Hepatic stellate cell (primary cell): Measurements from ENCODE around the gene PGRMC2.
A peak's percentile ranks its signal among the peaks of the same experiment; 100 is the strongest.

Experiments used
- DNase-seq: peaks from one replicate; pipeline ENCODE4 v3.0.0; 2011; ENCODE audit warnings: low spot score

The PGRMC2 gene

DNA sequence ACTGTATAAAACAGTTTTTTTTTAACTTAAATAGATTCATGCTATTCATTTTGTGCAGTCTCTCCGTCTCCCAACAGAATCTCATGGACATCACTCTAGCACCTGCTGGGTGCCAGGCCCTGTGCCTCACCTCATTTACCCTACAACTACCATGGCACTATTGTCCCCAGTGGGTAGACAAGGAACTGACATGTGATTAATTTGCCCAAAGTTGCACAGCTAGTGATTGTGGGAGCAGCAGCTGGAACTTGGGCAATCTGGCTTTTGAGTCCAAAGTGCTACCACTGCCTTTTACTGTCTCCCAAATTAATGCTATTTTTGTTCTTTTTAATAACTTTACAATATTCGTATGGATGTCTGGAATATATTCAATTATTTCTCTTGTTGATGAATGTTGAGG is 11.2 kb upstream of the PGRMC2 start:
- DNase-seq: no peak

DNA sequence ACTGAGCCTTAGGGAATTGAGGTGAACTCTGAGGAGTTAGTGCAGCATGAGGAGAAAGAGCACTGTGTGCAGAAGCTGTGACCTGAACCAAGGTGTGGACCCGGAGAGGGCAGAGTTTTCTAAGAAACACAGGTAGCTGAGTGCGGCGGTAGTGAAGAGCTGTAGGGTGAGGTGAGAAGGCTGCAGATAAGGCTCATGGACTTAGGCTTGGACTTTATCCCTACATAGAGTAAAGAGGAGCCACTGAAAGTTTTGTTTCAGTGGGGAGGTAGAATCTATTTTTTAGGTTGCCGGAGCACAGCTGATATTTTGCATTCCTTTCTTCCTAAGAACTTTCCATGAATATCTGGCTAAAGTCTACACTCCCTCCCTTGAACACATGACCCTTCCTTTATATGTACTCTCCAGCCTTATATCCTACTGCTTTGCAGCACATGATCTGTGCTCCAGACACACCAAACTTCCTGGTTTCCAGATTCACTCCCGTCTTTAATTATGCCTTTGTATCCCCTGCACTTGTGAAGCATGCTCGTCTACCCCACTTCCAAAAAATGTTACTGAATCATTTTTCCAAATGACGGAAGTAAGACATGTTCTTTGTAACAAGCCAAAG is 10.6 kb upstream of the PGRMC2 start:
- no peak for DNase-seq

DNA sequence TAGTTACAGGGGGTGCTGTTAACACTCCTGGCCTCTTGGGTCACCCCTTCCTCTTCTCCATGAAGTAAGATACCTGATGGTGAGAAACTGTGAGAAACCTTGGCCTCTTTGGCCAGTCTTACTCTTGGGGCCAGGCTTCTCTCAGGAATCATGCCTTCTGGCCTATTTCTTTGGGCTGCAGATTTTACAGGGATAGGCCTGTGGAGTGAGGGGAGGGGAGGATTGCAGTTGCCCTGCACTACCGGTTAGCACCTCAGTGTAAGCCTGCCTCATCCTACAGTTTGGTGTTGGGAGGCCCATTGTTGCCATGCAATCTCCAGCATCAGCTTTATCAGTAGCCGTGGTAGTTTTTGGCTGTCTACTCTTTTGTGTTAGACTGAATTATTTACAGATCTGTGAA is 7.6 kb upstream of the PGRMC2 start:
- DNase-seq: no peak

DNA sequence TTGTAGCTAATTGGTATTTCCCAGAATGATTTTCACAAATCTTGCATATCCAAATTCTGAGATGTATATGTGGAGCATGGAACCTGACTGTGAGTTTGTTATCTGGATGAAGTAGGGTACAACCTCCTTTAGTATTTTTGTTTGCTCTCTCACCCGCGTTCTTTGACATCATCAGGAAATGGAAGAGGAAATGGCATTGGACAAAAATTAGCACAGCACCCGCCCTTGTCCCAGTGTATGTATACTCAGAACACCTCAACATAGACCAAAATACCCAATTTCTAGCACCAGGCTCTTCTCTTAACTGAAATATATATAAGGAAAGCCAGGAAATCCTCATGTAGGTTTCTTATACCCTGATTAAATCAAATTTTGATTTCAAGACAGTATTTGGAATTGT is 6.9 kb upstream of the PGRMC2 start:
- no peak for DNase-seq

DNA sequence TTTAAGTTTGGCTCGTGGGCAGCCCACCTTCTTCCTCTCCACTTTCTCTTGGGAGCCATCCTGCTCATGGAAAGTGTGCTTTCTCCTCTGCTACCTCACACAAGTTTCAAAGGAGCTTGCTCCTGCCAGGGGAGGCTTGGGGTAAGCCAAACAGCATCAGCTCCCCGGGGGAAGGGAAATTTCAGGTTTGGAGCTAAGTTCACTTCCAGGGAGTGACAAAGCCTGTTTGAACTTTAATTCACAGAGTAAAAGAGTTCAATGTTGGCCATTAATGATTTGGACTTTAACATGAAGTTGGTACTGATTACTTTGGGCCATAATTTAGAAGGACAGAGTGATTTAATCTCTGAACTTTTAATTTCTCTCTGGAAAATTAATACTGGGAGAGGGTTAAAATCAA is 4.7 kb upstream of the PGRMC2 start:
- DNase-seq: no peak

DNA sequence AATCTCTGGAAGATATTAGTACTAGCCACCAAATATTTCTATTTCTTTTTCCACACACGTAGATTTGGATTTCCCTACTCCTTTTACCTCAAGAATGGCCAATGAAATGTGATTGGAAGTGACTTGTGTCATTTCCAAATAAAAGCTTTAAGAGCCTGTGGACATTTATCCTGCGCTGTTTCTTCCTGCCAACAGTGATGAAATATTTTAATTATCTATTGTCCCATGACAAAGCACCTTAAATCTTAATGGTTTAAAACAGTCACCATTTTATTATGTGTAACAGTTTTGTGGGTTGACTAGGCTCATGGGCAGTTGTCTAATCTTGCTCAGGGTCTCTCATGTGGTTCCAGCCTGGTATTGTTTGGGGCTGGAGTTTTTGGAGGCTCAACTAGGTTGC is 3.5 kb upstream of the PGRMC2 start:
- DNase-seq: no peak

DNA sequence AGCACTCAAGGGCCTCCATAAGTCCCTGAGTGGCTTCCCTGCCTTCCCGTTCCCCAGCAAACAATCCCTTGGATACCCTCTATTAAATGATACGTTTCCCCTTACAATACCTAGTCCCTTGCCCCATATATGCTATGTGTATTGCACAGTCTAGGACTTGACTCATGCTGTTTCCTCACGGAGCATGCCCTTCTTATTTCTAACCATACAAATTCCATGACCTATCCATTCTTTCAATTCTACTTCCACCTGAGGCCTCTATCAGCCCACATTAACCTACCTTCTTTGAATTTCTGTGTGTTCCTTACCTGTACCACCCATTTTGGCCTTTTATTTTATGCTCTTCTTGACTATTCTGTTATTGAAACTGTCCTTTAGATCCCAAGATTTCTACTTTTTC is 2.9 kb upstream of the PGRMC2 start:
- DNase-seq: no peak

DNA sequence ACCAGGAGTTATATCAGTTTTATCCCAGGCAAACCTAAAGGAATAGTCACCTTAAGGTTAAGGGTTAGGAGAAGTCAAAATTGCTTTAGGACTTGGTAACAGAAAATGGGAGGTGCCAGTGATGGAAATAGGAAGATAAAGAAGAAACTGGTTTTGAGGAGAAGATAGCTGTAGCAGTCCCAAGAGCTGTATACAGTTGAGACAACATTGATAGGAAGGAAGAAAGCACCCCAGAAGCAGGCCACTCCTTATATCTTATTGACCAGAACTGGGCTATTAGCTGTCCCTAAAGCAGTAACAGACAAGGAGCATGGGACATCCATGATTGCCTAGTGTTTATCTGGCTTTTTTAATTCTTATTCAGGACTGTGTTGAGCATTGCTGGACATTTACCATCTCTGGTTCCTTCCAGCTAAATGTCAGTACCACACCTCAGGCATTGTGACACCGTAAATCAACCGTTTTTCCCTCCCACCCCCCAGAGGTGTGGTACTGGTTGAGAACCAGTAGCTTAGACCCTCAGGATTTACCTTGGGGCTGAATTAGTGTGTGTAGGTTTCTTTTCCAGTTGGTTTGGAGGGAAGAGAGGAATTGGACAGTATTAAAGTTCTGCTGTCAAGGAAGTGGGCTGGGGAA is 2.0 kb upstream of the PGRMC2 start:
- no peak for DNase-seq

DNA sequence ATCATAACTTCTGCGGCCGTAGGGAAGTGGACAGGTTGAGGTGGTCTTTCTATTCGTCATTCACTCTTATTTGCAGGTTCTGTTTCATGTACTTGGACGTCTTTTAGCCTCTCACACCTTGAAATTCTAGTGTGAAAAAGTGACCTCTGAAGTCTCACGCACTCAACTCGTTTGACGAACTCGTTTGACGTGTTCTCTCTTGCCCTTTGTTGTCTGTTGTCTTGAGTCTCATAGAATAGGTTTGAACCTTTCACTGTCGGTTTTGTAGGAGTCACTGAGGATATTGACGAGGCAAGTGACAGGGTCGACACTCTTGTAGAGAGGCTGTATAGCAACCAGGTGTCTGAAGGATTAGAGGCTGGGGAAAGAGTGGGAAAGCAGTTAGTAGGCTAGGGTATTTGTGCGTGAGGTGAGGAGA is 1.1 kb upstream of the PGRMC2 start:
- DNase-seq: no peak

DNA sequence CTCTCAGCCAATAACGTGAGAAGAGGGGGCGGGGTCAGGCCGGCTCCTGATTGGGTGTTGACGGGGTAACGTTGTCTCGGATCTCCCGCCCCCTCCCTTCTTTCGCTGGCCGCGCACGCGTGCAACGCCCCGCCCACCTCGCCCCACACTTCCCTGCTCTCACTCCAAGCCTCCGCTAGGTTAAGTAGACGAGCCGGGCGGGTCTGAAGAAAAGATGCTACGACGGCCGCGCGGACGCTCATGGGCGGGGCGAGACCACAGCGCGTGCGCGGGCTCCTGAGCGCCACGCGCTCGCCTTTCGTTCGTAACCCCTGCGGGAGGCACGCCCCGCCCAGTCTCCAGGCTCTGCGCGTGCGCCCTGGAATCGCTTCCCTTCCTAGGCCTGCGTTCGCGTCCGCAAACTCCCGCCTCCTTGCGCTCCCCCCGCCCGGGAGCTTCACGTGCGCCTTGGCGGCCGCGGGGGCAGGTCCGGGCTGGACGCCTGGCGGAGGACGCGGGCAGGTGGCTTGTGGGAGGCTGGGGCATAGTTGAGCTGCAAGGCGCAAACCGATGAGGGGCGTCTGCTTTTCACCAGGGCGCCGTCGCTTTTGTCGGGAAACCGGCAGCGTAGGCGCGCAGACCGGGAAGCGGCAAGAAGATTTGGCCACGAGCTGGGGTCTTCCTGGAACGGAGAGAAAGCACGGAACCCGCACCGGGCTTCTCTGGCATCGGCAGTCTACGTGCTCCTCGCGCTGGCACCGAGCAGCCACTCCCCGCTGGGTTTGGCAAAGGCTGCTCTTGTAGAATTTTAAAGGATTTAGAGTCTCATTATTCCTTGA is 467 bp upstream of the PGRMC2 start:
- DNase-seq: peak; percentile 95

DNA sequence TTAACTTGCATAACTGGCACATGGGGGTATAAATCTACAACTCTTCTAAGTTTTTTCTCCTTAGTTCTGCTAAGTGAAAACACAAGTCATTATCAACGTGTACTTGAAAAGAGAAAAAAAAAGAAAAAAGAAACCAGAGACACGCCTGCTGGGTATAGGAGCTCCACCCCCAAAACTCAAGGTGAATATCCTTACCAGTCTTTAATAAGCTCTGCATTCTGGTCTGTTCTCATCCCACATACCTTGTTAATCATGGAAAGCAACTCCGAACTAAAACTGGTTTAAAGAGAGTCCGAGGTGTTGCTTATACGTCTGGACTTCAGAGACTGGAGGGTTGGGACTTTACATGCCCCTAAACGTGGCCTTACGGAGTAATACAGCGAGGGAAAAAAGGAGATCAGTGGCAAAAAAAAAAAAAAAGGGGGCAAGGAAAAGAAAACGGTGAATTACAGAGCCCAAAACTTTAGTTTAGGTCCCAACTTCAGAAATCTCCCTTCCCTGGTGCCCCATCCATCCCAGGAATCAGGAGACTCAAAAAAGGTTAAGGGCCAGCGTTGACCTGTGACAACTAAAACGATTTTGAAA is 1.0 kb downstream of the PGRMC2 start:
- DNase-seq: peak; percentile 43

DNA sequence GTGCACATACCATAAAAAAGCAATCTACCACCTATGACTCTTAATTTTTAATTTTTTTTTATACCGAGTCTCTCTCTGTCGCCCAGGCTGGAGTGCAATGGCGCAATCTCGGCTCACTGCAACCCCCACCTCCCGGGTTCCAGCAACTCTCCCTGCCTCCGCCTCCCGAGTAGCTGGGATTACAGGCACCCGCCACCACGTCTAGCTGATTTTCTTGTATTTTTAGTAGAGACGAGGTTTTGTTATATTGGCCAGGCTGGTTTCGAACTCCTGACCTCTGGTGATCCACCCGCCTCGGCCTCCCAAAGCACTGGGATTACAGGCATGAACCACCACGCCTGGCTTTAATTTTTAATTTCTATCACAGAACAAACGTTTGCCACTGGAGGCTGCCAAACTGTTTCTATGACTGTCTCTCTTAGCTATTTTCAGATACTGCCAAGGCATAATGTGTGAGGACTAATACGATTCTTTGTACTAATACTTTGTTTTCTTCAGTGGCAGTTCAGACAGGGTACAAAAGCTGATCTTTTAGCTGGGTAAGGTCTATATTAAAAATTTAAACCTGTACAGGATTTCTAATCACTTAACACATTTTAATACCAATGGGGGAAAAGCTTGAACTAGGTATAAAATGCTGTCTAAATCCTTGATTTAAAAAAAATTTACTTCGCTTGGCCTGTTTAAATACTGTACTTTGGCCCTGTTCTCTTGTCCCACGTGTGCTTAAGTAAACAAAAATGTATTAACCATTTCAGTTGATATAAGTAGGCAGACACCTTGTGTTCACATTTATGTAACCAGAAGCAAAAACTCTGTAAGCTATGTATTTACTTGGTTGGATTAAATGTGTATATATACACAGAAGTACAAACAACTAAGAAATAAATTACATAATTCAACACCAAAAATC is 2.3 kb downstream of the PGRMC2 start:
- DNase-seq: peak; percentile 8

DNA sequence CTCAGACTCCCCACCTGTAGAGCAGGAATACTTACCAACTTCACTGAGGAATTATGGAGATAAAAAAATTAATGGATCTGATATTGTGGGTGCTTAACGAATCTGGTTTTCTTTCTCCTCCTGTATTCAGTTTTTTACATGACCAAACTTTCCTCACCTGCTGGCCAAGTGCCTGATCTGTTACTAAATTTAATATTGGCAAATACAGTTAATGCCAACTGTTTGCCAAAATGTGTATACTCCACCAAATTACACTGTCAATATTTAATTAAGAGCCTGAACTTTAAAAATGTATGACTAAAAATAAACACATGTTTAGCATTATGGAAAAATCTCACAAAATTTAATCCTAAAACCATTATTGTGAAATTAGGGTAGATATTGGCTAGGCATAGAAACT is 3.3 kb downstream of the PGRMC2 start:
- no peak for DNase-seq

DNA sequence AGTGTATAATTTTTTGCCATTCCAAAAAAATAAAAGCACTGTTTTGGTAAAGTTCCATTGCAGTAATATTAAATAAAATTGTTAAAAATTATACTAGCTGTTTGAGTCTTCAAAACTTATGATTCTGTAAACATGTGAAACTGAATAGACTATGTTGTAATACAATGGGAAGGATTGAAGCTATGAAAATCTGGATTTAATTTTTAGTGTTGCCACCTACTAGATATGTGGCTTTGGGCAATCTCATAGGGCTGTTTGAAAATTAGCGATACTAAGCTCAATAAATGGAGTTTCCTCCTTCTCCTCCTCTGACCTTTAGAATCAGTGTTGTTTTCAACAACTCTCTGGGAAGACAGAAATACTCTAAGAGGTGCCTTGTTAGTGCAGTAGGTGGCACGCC is 4.5 kb downstream of the PGRMC2 start:
- DNase-seq: no peak

DNA sequence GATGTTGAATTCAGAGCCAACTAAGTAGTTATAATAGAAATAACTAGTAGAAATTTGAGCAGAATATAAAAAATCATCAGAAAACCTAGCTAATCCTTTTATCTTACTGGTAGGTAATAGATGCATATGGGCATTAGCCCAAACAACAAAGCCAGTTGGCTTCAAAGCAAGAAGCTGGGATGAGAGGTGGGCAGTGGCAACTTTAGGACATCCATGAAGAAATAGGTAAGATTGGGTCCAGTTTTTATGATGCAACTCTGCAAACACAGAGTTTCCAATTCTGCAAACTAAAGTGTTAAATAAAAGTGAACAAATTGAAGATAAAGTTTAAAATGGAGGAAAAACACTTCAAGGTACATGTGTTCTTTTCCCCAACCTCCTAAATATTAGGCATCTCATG is 5.1 kb downstream of the PGRMC2 start:
- no peak for DNase-seq

DNA sequence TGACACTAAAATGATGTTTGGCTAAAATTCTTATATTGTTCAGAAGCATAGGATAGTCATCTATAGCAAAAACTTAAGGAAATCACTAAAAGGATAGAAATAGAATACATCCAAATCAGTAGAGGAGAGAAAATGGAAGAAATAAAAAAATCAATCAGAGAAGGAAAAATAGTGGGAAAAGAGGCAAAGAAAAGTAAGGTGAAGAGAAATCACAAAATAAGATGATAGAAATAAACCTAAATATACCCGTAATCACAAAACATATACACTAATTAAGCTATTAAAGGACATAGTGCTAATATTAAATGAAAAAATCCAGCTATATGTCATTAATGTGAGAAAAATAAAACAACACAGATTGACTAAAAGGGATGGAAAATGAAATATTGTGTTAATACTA is 6.3 kb downstream of the PGRMC2 start:
- no peak for DNase-seq

DNA sequence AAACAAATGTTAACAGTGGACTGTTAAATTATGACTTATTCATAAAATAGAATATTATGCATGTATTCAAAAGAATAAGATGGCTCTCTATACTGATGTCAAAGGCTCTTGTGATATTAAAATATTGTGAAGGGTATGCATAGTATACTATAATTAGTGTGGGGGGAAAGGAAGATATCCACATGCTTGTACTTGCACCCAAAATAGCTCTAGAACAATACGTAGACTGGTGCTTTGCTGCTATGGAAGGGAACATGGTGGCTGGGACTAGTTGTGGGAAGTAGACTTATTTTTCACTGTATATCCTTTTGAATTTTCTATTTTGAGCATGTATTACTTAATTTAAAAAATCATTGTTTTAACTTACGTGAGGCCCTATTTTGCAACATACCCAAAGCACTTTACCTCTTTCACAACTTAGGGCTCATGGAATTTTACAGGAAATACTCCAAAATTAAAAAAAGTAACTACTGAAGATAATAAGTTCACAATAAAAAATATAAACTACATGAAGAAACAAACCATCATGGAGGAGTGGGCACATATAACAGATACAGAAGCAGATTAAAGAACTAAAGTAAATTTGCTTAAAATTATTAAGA is 7.9 kb downstream of the PGRMC2 start:
- DNase-seq: no peak

DNA sequence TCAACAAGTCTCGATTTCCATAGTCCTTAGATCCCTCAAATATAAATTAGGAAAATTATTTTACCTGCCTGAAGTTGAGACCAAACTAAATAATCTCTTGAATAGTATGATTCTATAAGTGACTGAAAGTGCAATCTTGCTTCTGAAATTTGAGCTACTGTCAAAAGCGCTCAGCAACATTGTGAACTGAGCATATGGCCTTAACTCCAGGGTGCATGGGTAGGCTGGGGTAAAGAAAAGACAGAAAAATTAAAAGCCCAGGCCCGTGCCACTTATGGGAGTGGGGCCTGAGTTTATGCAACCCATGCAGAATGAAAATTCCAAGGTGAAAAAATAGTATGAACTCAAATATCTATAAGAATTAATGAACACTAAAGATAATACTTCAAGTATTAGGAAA is 9.8 kb downstream of the PGRMC2 start:
- DNase-seq: no peak

DNA sequence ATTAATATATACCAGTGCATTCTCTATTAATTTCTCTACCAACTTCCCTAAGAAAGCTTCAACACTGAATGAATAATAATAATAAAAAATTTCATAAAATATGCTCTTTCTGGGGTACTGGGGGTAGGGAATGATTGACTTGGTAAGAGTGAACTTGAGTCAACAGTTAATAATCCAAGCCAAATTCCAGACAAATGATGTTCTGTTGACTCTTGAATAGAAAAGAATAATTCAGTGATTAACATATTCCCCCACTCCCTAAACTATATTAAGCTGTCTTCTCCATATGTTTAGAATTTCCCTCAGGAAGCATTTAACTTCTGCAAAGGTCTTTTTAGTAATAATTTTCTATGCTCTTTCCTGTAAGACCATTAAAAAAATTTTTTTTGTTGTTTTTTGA is 12.3 kb downstream of the PGRMC2 start:
- peak; percentile 44 for DNase-seq

DNA sequence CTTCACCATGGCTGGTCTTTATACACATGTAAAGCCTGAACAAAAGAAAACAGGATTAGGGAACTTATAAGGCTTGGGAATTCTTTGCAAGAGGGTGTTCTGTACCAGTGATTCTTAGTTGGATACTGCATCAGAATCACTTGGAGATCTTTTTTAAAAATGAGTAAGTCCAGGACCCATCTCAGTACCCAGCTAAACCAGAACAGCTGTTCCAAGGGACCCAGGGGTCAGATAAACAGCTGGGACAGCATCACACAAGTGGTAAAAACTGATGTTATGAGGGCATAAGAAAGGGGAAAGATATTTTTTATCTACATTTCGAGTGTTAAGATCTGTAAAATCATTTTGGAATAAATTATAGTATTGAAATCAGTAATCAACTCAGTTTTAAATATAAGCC is 16.1 kb downstream of the PGRMC2 start:
- no peak for DNase-seq

DNA sequence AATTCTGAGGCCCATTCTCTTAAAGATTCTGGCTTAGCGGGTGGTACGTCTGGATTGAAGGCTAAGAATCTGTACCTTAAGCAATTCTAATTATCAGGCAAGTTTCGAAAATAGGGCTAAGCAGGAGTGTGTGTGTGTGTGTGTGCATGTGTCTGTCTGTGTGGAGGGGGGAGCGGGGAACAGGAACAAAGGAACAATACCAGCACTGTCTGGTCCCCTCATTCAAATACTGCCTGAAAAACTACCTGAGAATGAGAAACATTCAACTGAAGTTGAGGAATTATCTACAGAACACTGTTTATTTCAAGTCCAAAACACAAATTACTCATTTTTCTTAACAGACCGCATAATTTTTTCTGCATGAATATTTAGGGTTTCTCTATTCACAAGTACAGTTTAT is 18.6 kb downstream of the PGRMC2 start:
- DNase-seq: no peak

DNA sequence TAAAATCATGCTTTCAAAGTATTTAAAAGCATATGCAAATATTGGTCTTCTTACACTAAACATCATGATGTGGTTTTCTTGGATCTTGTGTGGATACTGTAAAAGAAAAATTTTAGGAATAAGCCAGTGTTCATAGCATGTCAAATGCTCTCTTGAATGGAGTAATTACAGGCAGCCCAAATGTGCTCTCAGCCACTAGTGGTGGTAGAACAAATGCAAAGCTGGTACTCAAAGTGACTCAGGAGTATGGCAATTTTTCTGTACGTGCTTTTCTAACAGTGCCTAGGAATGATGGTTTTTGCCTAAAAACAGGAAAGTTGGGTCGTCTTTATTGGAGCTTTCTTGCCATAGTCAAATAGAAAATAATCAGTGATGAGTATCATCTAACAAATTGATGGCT is 19.9 kb downstream of the PGRMC2 start:
- no peak for DNase-seq
